HG02938 (cell line): ENCODE measurements around the gene SLC6A12.
"Not testable (repeated sequence)": the region's sequence is repeated elsewhere in the genome, so short reads cannot be mapped to it uniquely, and the experiment has no call there.

Source experiments
- ATAC-seq: cut with Tn5 transposase; IDR thresholded peaks from one replicate; pipeline ENCODE4 v1.9.1; 2021; ENCODE audit warnings: mild to moderate bottlenecking, moderate library complexity; ENCODE audit not compliant: unreplicated experiment

The SLC6A12 gene

GRCh38 chr12:235967-236366 lies 22.0 kb upstream of the SLC6A12 start:
- ATAC-seq = not testable (repeated sequence)

GRCh38 chr12:234891-235415 lies 21.0 kb upstream of the SLC6A12 start:
- no peak for ATAC-seq

- no peak for ATAC-seq
These were observed 20.1 kb upstream of the SLC6A12 start for GRCh38 chr12:234019-234418.

- ATAC-seq = no peak
These were observed 19.6 kb upstream of the SLC6A12 start for GRCh38 chr12:233615-233968.

- no peak for ATAC-seq
These were observed 19.0 kb upstream of the SLC6A12 start for GRCh38 chr12:232731-233614.

- ATAC-seq = no peak
These were observed 17.1 kb upstream of the SLC6A12 start for GRCh38 chr12:230925-231671.

GRCh38 chr12:229441-230191 lies 15.7 kb upstream of the SLC6A12 start:
- ATAC-seq = no peak

- ATAC-seq = no peak
These were observed 14.9 kb upstream of the SLC6A12 start for GRCh38 chr12:228846-229200.

- no peak for ATAC-seq
These were observed 14.2 kb upstream of the SLC6A12 start for GRCh38 chr12:227923-228845.

GRCh38 chr12:227286-227915 lies 13.4 kb upstream of the SLC6A12 start:
- no peak for ATAC-seq

GRCh38 chr12:226401-226800 lies 12.4 kb upstream of the SLC6A12 start:
- ATAC-seq = no peak

- no peak for ATAC-seq
These were observed 11.1 kb upstream of the SLC6A12 start for GRCh38 chr12:225012-225411.

- ATAC-seq = no peak
These were observed 10.4 kb upstream of the SLC6A12 start for GRCh38 chr12:224330-224729.

- ATAC-seq = no peak
These were observed 9.9 kb upstream of the SLC6A12 start for GRCh38 chr12:223841-224240.

GRCh38 chr12:221736-222135 lies 7.8 kb upstream of the SLC6A12 start:
- ATAC-seq = no peak

GRCh38 chr12:220946-221550 lies 7.1 kb upstream of the SLC6A12 start:
- ATAC-seq = no peak

- ATAC-seq = no peak
These were observed 6.5 kb upstream of the SLC6A12 start for GRCh38 chr12:220491-220890.

GRCh38 chr12:219891-220352 lies 6.0 kb upstream of the SLC6A12 start:
- ATAC-seq = peak; percentile 67
